GM23338 (cell line): ENCODE data around the gene ITGB2. TPM values are rescaled to one million over a fixed set of nuclear protein-coding genes. Genes with fewer than 3 reads are reported as not detected.
A peak's percentile ranks its signal among the peaks of the same experiment; 100 is the strongest.

ENCODE experiments used
- ATAC-seq: fragments of 200-7000 bp; cut with Tn5 transposase; 3 replicates; pipeline ENCODE4 v1.9.1; 2020
- DNase-seq: peaks from one replicate; pipeline ENCODE4 v3.0.0-alpha.2; 2015; ENCODE audit warnings: low spot score
- H2AFZ ChIP-seq: fragments of 200-600 bp; sonication (generic); 2 replicates; pipeline ENCODE4 v1.8.0; 2016; ENCODE audit warnings: antibody characterized with exemption, mild to moderate bottlenecking, moderate library complexity
- H3F3A ChIP-seq: fragments of 200-600 bp; sonication (generic); replicated peaks from 2 replicates; pipeline ENCODE4 v1.8.0; 2017; ENCODE audit warnings: antibody characterized with exemption, mixed run types, low read depth
- H3K27ac ChIP-seq: fragments of 200-600 bp; sonication (generic); 2 replicates; pipeline ENCODE4 v1.6.1; 2016; ENCODE audit warnings: low read depth
- H3K27me3 ChIP-seq: fragments of 200-600 bp; sonication (generic); 2 replicates; pipeline ENCODE4 v1.8.0; 2016; ENCODE audit warnings: mild to moderate bottlenecking, mixed run types, moderate library complexity; ENCODE audit not compliant: insufficient read depth
- H3K36me3 ChIP-seq: fragments of 200-600 bp; sonication (generic); 2 replicates; pipeline ENCODE4 v1.8.0; 2016; ENCODE audit warnings: mild to moderate bottlenecking; ENCODE audit not compliant: insufficient read depth
- H3K4me1 ChIP-seq: fragments of 200-600 bp; sonication (generic); 2 replicates; pipeline ENCODE4 v1.8.0; 2016; ENCODE audit warnings: mild to moderate bottlenecking, moderate library complexity; ENCODE audit not compliant: insufficient read depth
- H3K4me2 ChIP-seq: fragments of 200-600 bp; sonication (generic); 2 replicates; pipeline ENCODE4 v1.7.1; 2017; ENCODE audit warnings: mixed run types
- H3K4me3 ChIP-seq: fragments of 200-600 bp; sonication (generic); 2 replicates; pipeline ENCODE4 v1.6.1; 2016; ENCODE audit warnings: mixed run types
- H3K79me2 ChIP-seq: fragments of 200-600 bp; sonication (generic); replicated peaks from 2 replicates; pipeline ENCODE4 v1.8.0; 2017; ENCODE audit warnings: mild to moderate bottlenecking; ENCODE audit not compliant: insufficient read depth
- H3K9me2 ChIP-seq: fragments of 200-600 bp; sonication (generic); 2 replicates; pipeline ENCODE4 v1.8.0; 2017; ENCODE audit not compliant: insufficient read depth
- H4K20me1 ChIP-seq: fragments of 200-600 bp; sonication (generic); replicated peaks from 2 replicates; pipeline ENCODE4 v1.8.0; 2017; ENCODE audit warnings: mild to moderate bottlenecking; ENCODE audit not compliant: insufficient read depth
- H3K27ac Mint-ChIP-seq: 2 replicates; pipeline ENCODE4 v1.8.0; 2020; ENCODE audit warnings: inconsistent platforms, mild to moderate bottlenecking, moderate library complexity, mixed read lengths
- H3K27me3 Mint-ChIP-seq: 3 replicates; pipeline ENCODE4 v1.8.0; 2022; ENCODE audit warnings: low read depth, mild to moderate bottlenecking, moderate library complexity, mixed read lengths, inconsistent platforms; ENCODE audit not compliant: insufficient read depth, poor library complexity
- H3K36me3 Mint-ChIP-seq: 3 replicates; pipeline ENCODE4 v1.8.0; 2021; ENCODE audit warnings: low read depth, mild to moderate bottlenecking, inconsistent platforms, moderate library complexity, mixed read lengths
- H3K4me1 Mint-ChIP-seq: 3 replicates; pipeline ENCODE4 v1.8.0; 2020; ENCODE audit warnings: mild to moderate bottlenecking, inconsistent platforms, mixed read lengths
- H3K4me3 Mint-ChIP-seq: 3 replicates; pipeline ENCODE4 v1.8.0; 2021; ENCODE audit warnings: moderate library complexity, mild to moderate bottlenecking, inconsistent platforms, mixed read lengths
- H3K9me3 Mint-ChIP-seq: 3 replicates; pipeline ENCODE4 v1.8.0; 2020; ENCODE audit warnings: moderate library complexity, mild to moderate bottlenecking, inconsistent platforms, mixed read lengths
- CTCF ChIP-seq, 2 experiments: fragments of 200-600 bp in 1 of 2; sonication (generic) in 1 of 2; conservative IDR thresholded peaks; 2 replicates each; pipeline versions ENCODE4 v1.5.1 to v1.6.1; 2016 to 2017; ENCODE audit warnings: antibody characterized with exemption in 2 of 2, low read depth in 2 of 2, mild to moderate bottlenecking in 2 of 2, moderate library complexity in 1 of 2
- EZH2 ChIP-seq: fragments of 200-600 bp; sonication (generic); IDR thresholded peaks from one replicate; pipeline ENCODE4 v1.8.0; 2017; ENCODE audit warnings: antibody characterized with exemption, mild to moderate bottlenecking, low read depth; ENCODE audit not compliant: unreplicated experiment
- EZH2phosphoT487 ChIP-seq: fragments of 200-600 bp; sonication (generic); IDR thresholded peaks from one replicate; pipeline ENCODE4 v1.8.1; 2018; ENCODE audit warnings: antibody characterized with exemption; ENCODE audit not compliant: unreplicated experiment
- JUNB ChIP-seq: IDR thresholded peaks from one replicate; pipeline ENCODE4 v1.6.1; 2016; ENCODE audit warnings: antibody characterized with exemption; ENCODE audit not compliant: unreplicated experiment
- NANOG ChIP-seq: IDR thresholded peaks from 2 replicates; pipeline ENCODE4 v1.6.1; 2016; ENCODE audit warnings: antibody characterized with exemption, borderline replicate concordance
- REST ChIP-seq: IDR thresholded peaks from one replicate; pipeline ENCODE4 v1.6.1; 2018; ENCODE audit warnings: antibody characterized with exemption; ENCODE audit not compliant: unreplicated experiment
- ZNF331 ChIP-seq: fragments of 250-450 bp; sonication (Bioruptor Pico); IDR thresholded peaks from 2 replicates; pipeline ENCODE4 v1.5.0; 2020; ENCODE audit warnings: low read depth, mild to moderate bottlenecking, moderate library complexity
- ZNF462 ChIP-seq: fragments of 250-450 bp; sonication (Bioruptor Pico); IDR thresholded peaks from 2 replicates; pipeline ENCODE4 v1.5.0; 2020; ENCODE audit warnings: mild to moderate bottlenecking, moderate library complexity
- polyA plus RNA-seq: library from polyadenylated mRNA; unstranded; fragments of >200 nt; fragmentation: Nextera tagmentation; extraction: Ambion mirVana; gene quantifications from 2 replicates; pipeline ENCODE4 v1.2.1, GENCODE V29; 2016
- total RNA-seq: library from RNA; depleted of rRNA; stranded (reverse); fragments of >200 nt; shearing (Covaris generic); gene quantifications from 2 replicates; pipeline ENCODE4 v1.2.3, GENCODE V29; 2014

The ITGB2 gene
- total and polyA plus RNA-seq, 2 experiments from 2014 or later: 0.44 to 0.63 TPM

GRCh38 chr21:44903050-44903685 is 17.5 kb downstream of the ITGB2 start:
- ATAC-seq (no peak), DNase-seq (no peak)
- Histone ChIP-seq H3K4me1 (no peaks in the 10 kb centered on the region), H3K27me3 (no peaks in the 10 kb centered on the region), H4K20me1 (no peaks in the 10 kb centered on the region), H3K4me2 (no peak overlapping the region), H2AFZ (no peak overlapping the region), H3K79me2 (no peaks in the 10 kb centered on the region), H3K9me2 (no peaks in the 10 kb centered on the region), H3K36me3 (no peaks in the 10 kb centered on the region), H3K4me3 (no peak overlapping the region), H3F3A (peaks cover 9% of the 10 kb centered on the region), H3K27ac (no peak overlapping the region)
- Mint-ChIP-seq H3K36me3 (no peaks in the 10 kb centered on the region; the same call in 2 of the 3 replicates), H3K27me3 (peaks cover 26% of the 10 kb centered on the region), H3K4me1 (peaks cover 12% of the 10 kb centered on the region), H3K9me3 (no peaks in the 10 kb centered on the region; the same call in 1 of the 3 replicates), H3K4me3 (no peak overlapping the region), H3K27ac (no peak overlapping the region)
- 0 out of 4 replicates have a peak, but pooled peaks of 1 of the 2 experiments have one; percentile 6 for TF ChIP-seq CTCF (conservative IDR thresholded peaks at IDR 0.05; ENCODE audit: low read depth in 2 of 2)
- TF ChIP-seq ZNF331 (CRISPR knock-in tag): no peak

GRCh38 chr21:44902268-44903049 is 18.2 kb downstream of the ITGB2 start:
- Mint-ChIP-seq H3K27me3 (peaks cover 25% of the 10 kb centered on the region), H3K36me3 (no peaks in the 10 kb centered on the region; the same call in 2 of the 3 replicates), H3K4me1 (peaks cover 12% of the 10 kb centered on the region), H3K4me3 (no peak overlapping the region), H3K9me3 (no peaks in the 10 kb centered on the region; the same call in 1 of the 3 replicates), H3K27ac (no peak overlapping the region)
- no peaks in the 10 kb centered on the region for H4K20me1 ChIP-seq
- H3K9me2 ChIP-seq: no peaks in the 10 kb centered on the region
- H3K4me3 ChIP-seq: no peak overlapping the region
- H3K27me3 ChIP-seq: no peaks in the 10 kb centered on the region
- ATAC-seq (no peak), DNase-seq (no peak)
- no peak overlapping the region for H3K27ac ChIP-seq
- no peak overlapping the region for H3K4me2 ChIP-seq
- peaks cover 9% of the 10 kb centered on the region for H3F3A ChIP-seq
- no peaks in the 10 kb centered on the region for H3K4me1 ChIP-seq
- no peaks in the 10 kb centered on the region for H3K36me3 ChIP-seq
- H2AFZ ChIP-seq: no peak overlapping the region
- no peaks in the 10 kb centered on the region for H3K79me2 ChIP-seq
- TF ChIP-seq NANOG (no peak), JUNB (no peak), ZNF462 (no peak), EZH2 (no peak), EZH2phosphoT487 (no peak), REST (no peak)
